Naive thymus-derived CD4-positive, alpha-beta T cell (primary cell): ENCODE results near the gene ARMC2. TPM values are rescaled to one million over a fixed set of nuclear protein-coding genes. Genes with fewer than 3 reads are reported as not detected.

Experiments
- ATAC-seq: fragments of 150-1000 bp; cut with Tn5 transposase; 2 replicates; pipeline ENCODE4 v1.10.0; 2021; ENCODE audit warnings: mild to moderate bottlenecking, moderate library complexity
- CTCF ChIA-PET: fragments of 350-600 bp; sonication (Branson Sonifier 250); formaldehyde crosslinking; loops from one replicate; lab custom pipeline; 2021; ENCODE audit warnings: antibody characterized with exemption; lab: Charles Lee
- POLR2A ChIA-PET: fragments of 350-600 bp; sonication (Branson Sonifier 250); formaldehyde crosslinking; loops from one replicate; lab custom pipeline; 2021; ENCODE audit warnings: antibody characterized with exemption, inconsistent platforms; lab: Charles Lee
- DNase-seq, 9 donors: peaks; one replicate each; pipeline versions ENCODE4 v3.0.0 to v3.0.0-alpha.2; 2020 to 2022; ENCODE audit warnings: mixed read lengths in 1 of 9
- H3K27ac ChIP-seq: one replicate; pipeline ENCODE4 v1.7.0; 2013; ENCODE audit warnings: mild to moderate bottlenecking, low read depth, low read length, moderate library complexity
- H3K27me3 ChIP-seq, 2 donors: one replicate each; pipeline ENCODE4 v1.7.0; 2013; ENCODE audit warnings: low read length in 2 of 2, mild to moderate bottlenecking in 2 of 2, moderate library complexity in 2 of 2; ENCODE audit not compliant: control insufficient read depth in 2 of 2, insufficient read depth in 2 of 2
- H3K36me3 ChIP-seq, 3 experiments: 1 replicate in 2 of 3; 2 replicates in 1 of 3; pipeline ENCODE4 v1.7.0; 2013; ENCODE audit warnings: low read length in 3 of 3, mild to moderate bottlenecking in 3 of 3, moderate library complexity in 1 of 3; ENCODE audit not compliant: insufficient read depth in 3 of 3, control insufficient read depth in 2 of 3
- H3K4me1 ChIP-seq, 2 donors: one replicate each; pipeline ENCODE4 v1.7.0; 2013; ENCODE audit warnings: low read length in 2 of 2, mild to moderate bottlenecking in 2 of 2, moderate library complexity in 1 of 2; ENCODE audit not compliant: control insufficient read depth in 2 of 2, insufficient read depth in 2 of 2
- H3K4me3 ChIP-seq: 2 replicates; pipeline ENCODE4 v1.7.0; 2013; ENCODE audit warnings: mild to moderate bottlenecking, low read length
- H3K9me3 ChIP-seq, 3 experiments: 1 replicate in 2 of 3; 2 replicates in 1 of 3; pipeline ENCODE4 v1.7.0; 2013; ENCODE audit warnings: low read length in 3 of 3; ENCODE audit not compliant: control insufficient read depth in 2 of 3
- H3K27ac Mint-ChIP-seq, 9 donors: one replicate each; pipeline ENCODE4 v1.8.0; 2020 to 2022; ENCODE audit warnings: mixed read lengths in 9 of 9, mild to moderate bottlenecking in 8 of 9, moderate library complexity in 5 of 9, inconsistent platforms in 2 of 9
- H3K27me3 Mint-ChIP-seq, 5 donors: one replicate each; pipeline ENCODE4 v1.8.0; 2021 to 2022; ENCODE audit warnings: mixed read lengths in 5 of 5, mild to moderate bottlenecking in 1 of 5
- H3K36me3 Mint-ChIP-seq, 5 donors: one replicate each; pipeline ENCODE4 v1.8.0; 2020 to 2022; ENCODE audit warnings: mixed read lengths in 5 of 5, mild to moderate bottlenecking in 3 of 5, inconsistent platforms in 1 of 5
- H3K4me1 Mint-ChIP-seq, 7 donors: one replicate each; pipeline ENCODE4 v1.8.0; 2020 to 2022; ENCODE audit warnings: mixed read lengths in 7 of 7, mild to moderate bottlenecking in 3 of 7, inconsistent platforms in 1 of 7
- H3K4me3 Mint-ChIP-seq, 10 donors: one replicate each; pipeline ENCODE4 v1.8.0; 2020 to 2022; ENCODE audit warnings: mild to moderate bottlenecking in 10 of 10, mixed read lengths in 10 of 10, moderate library complexity in 6 of 10, inconsistent platforms in 2 of 10
- H3K9me3 Mint-ChIP-seq, 11 donors: one replicate each; pipeline ENCODE4 v1.8.0; 2020 to 2022; ENCODE audit warnings: mixed read lengths in 11 of 11, mild to moderate bottlenecking in 4 of 11, inconsistent platforms in 1 of 11, moderate library complexity in 1 of 11
- intact Hi-C, 2 donors: fragments of 100-400 bp; cut with micrococcal nuclease; formaldehyde crosslinking; loops; one replicate each; pipeline ENCODE4 v1.15.1; 2023
- polyA plus RNA-seq, 2 donors: library from polyadenylated mRNA; unstranded; fragments of 300-500 nt; fragmentation: Illumina TruSeq; gene quantifications; one replicate each; pipeline ENCODE4 v1.2.3, GENCODE V29; 2021
- total RNA-seq, 6 experiments: library from RNA in 5 of 6; stranded (reverse) in 5 of 6; gene quantifications; 1 replicate in 5 of 6; 2 replicates in 1 of 6; pipeline ENCODE4 v1.2.3 and lab custom pipeline; 2021 to 2026

The ARMC2 gene
- total and polyA plus RNA-seq, 7 experiments from 2014 or later = 3.6 to 12.7 (median 7.1) TPM

GRCh38 chr6:108941281-108941680, 93.1 kb downstream of the ARMC2 start:
- Histone ChIP-seq H3K27me3 (no peaks in the 10 kb centered on the region), H3K36me3 (no peaks in the 10 kb centered on the region), H3K4me3 (no peak overlapping the region), H3K27ac (no peak overlapping the region), H3K9me3 (no peaks in the 10 kb centered on the region), H3K4me1 (peaks cover 28 to 34% of the 10 kb centered on the region in 2 donors)
- H3K4me3 Mint-ChIP-seq = peak overlapping the region in 1 of 10 donors; percentile 44
- peak overlapping the region in 6 of 9 donors; percentile 52 to 75 (median 66) for H3K27ac Mint-ChIP-seq
- intact Hi-C loops = loop anchor here (5.0 kb wide), 3 partner anchors 39 to 131 kb away; no protein-coding TSS in a partner anchor
- no peak for ATAC-seq
- H3K27me3 Mint-ChIP-seq = no peaks in the 10 kb centered on the region
- DNase-seq = no peak
- peaks cover 10 to 71% (median 69%) of the 10 kb centered on the region in 7 donors for H3K4me1 Mint-ChIP-seq
- H3K36me3 Mint-ChIP-seq = peaks cover 0 to 16% (median 4%) of the 10 kb centered on the region in 5 donors
- peaks cover 0 to 8% (median 2%) of the 10 kb centered on the region in 11 donors for H3K9me3 Mint-ChIP-seq
- POLR2A ChIA-PET = interaction anchor here (1.2 kb wide), 1 partner anchor 16 kb away, joined by 3 read pairs; no protein-coding TSS in a partner anchor
- CTCF ChIA-PET = interaction anchor here (0.8 to 1.4 kb wide), 3 partner anchors 17 to 399 kb away, joined by 3 to 9 read pairs (median 5); no protein-coding TSS in a partner anchor

GRCh38 chr6:108941859-108942258, 93.6 kb downstream of the ARMC2 start:
- Mint-ChIP-seq H3K36me3 (peaks cover 0 to 19% (median 0%) of the 10 kb centered on the region in 5 donors), H3K27ac (peak overlapping the region in 6 of 9 donors; percentile 57 to 90 (median 73)), H3K9me3 (peaks cover 0 to 8% (median 2%) of the 10 kb centered on the region in 11 donors), H3K4me3 (peak overlapping the region in 6 of 10 donors; percentile 26 to 84 (median 54)), H3K4me1 (peaks cover 14 to 73% (median 72%) of the 10 kb centered on the region in 7 donors), H3K27me3 (peaks cover 0 to 2% (median 0%) of the 10 kb centered on the region in 5 donors)
- Histone ChIP-seq H3K27me3 (no peaks in the 10 kb centered on the region), H3K9me3 (no peaks in the 10 kb centered on the region), H3K36me3 (no peaks in the 10 kb centered on the region), H3K27ac (peak overlapping the region; percentile 66), H3K4me3 (no peak overlapping the region), H3K4me1 (peaks cover 28 to 37% of the 10 kb centered on the region in 2 donors)
- POLR2A ChIA-PET = interaction anchor here (0.6 kb wide), 1 partner anchor 73 kb away, joined by 3 read pairs; no protein-coding TSS in a partner anchor
- CTCF ChIA-PET = interaction anchor here (0.8 kb wide), 1 partner anchor 240 kb away, joined by 3 read pairs; no protein-coding TSS in a partner anchor
- DNase-seq = no peak
- ATAC-seq = no peak
- intact Hi-C loops = loop anchor here (1.0 to 5.0 kb wide), 7 partner anchors 17 to 441 kb away; partner anchors contain the start of genes ARMC2 (in 1 of the 2) and CD164 (in 1 of the 2)

GRCh38 chr6:108942556-108943492, 94.6 kb downstream of the ARMC2 start:
- Mint-ChIP-seq H3K4me1 (peaks cover 19 to 81% (median 73%) of the 10 kb centered on the region in 7 donors), H3K36me3 (peaks cover 0 to 20% (median 0%) of the 10 kb centered on the region in 5 donors), H3K27me3 (peaks cover 0 to 5% (median 0%) of the 10 kb centered on the region in 5 donors), H3K9me3 (peaks cover 0 to 8% (median 4%) of the 10 kb centered on the region in 11 donors), H3K27ac (peak overlapping the region; percentile 58 to 96 (median 88)), H3K4me3 (peak overlapping the region; percentile 66 to 85 (median 76))
- ATAC-seq (peak; percentile 98), DNase-seq (peak in 8 of 9 donors; percentile 52 to 78 (median 71))
- no peaks in the 10 kb centered on the region for H3K9me3 ChIP-seq
- H3K27ac ChIP-seq = peak overlapping the region; percentile 66
- ChIA-PET CTCF (interaction anchor here (1.0 to 1.7 kb wide), 2 partner anchors 132 to 1119 kb away, joined by 4 read pairs; partner anchors contain the start of gene SCML4), POLR2A (interaction anchor here (0.5 to 1.7 kb wide), 6 partner anchors 15 to 219 kb away, joined by 3 to 4 read pairs (median 3); no protein-coding TSS in a partner anchor)
- peak overlapping the region; percentile 48 for H3K4me3 ChIP-seq
- H3K27me3 ChIP-seq = no peaks in the 10 kb centered on the region
- no peaks in the 10 kb centered on the region for H3K36me3 ChIP-seq
- intact Hi-C loops = loop anchor here (1.0 to 5.0 kb wide), 9 partner anchors 18 to 440 kb away; partner anchors contain the start of genes ARMC2 (in 1 of the 2) and CD164 (in 1 of the 2)
- peaks cover 28 to 38% of the 10 kb centered on the region in 2 donors for H3K4me1 ChIP-seq

GRCh38 chr6:108944071-108944470, 95.8 kb downstream of the ARMC2 start:
- H3K27me3 Mint-ChIP-seq = peaks cover 0 to 5% (median 0%) of the 10 kb centered on the region in 5 donors
- H3K36me3 ChIP-seq = no peaks in the 10 kb centered on the region
- H3K27ac Mint-ChIP-seq = peak overlapping the region in 4 of 9 donors; percentile 22 to 75 (median 49)
- no peak overlapping the region for H3K27ac ChIP-seq
- ATAC-seq (no peak), DNase-seq (no peak)
- H3K27me3 ChIP-seq = no peaks in the 10 kb centered on the region
- H3K4me3 ChIP-seq = no peak overlapping the region
- H3K4me3 Mint-ChIP-seq = peak overlapping the region in 3 of 10 donors; percentile 17 to 37 (median 23)
- H3K9me3 ChIP-seq = no peaks in the 10 kb centered on the region
- H3K36me3 Mint-ChIP-seq = peaks cover 0 to 20% (median 0%) of the 10 kb centered on the region in 5 donors
- intact Hi-C loops = loop anchor here (1.0 to 5.0 kb wide), 4 partner anchors 42 to 129 kb away; no protein-coding TSS in a partner anchor
- peaks cover 28 to 38% of the 10 kb centered on the region in 2 donors for H3K4me1 ChIP-seq
- ChIA-PET CTCF (interaction anchor here (0.6 to 2.0 kb wide), 3 partner anchors 129 to 439 kb away, joined by 3 to 10 read pairs (median 4); partner anchors contain the start of gene CD164), POLR2A (interaction anchor here (0.6 kb wide), 1 partner anchor 60 kb away, joined by 4 read pairs; no protein-coding TSS in a partner anchor)
- H3K9me3 Mint-ChIP-seq = peaks cover 0 to 8% (median 4%) of the 10 kb centered on the region in 11 donors
- peaks cover 24 to 90% (median 83%) of the 10 kb centered on the region in 7 donors for H3K4me1 Mint-ChIP-seq

GRCh38 chr6:108944707-108945680, 96.8 kb downstream of the ARMC2 start:
- intact Hi-C loops = loop anchor here (1.0 to 5.0 kb wide), 4 partner anchors 43 to 128 kb away; no protein-coding TSS in a partner anchor
- H3K4me3 Mint-ChIP-seq = peak overlapping the region in 1 of 10 donors; percentile 17
- H3K4me3 ChIP-seq = no peak overlapping the region
- peaks cover 0 to 5% (median 0%) of the 10 kb centered on the region in 11 donors for H3K9me3 Mint-ChIP-seq
- POLR2A ChIA-PET = no interaction called here
- H3K36me3 Mint-ChIP-seq = peaks cover 0 to 11% (median 0%) of the 10 kb centered on the region in 5 donors
- H3K36me3 ChIP-seq = no peaks in the 10 kb centered on the region
- H3K27ac ChIP-seq = no peak overlapping the region
- H3K4me1 Mint-ChIP-seq = peaks cover 22 to 82% (median 73%) of the 10 kb centered on the region in 7 donors
- H3K9me3 ChIP-seq = no peaks in the 10 kb centered on the region
- CTCF ChIA-PET = interaction anchor here (0.9 to 2.0 kb wide), 3 partner anchors 22 to 130 kb away, joined by 3 to 10 read pairs (median 4); no protein-coding TSS in a partner anchor
- H3K4me1 ChIP-seq = peaks cover 28 to 38% of the 10 kb centered on the region in 2 donors
- no peaks in the 10 kb centered on the region for H3K27me3 ChIP-seq
- peak overlapping the region in 6 of 9 donors; percentile 5 to 75 (median 66) for H3K27ac Mint-ChIP-seq
- ATAC-seq (no peak), DNase-seq (no peak)
- peaks cover 0 to 5% (median 0%) of the 10 kb centered on the region in 5 donors for H3K27me3 Mint-ChIP-seq
